K562 (cell line): ENCODE measurements around the gene MAP2K7. TPM values are rescaled to one million over a fixed set of nuclear protein-coding genes. Genes with fewer than 3 reads are reported as not detected.

ENCODE experiments used
- ARID4B ChIP-seq: sonication (generic); formaldehyde crosslinking; IDR thresholded peaks from 2 replicates; pipeline ENCODE4 v1.8.0; 2022; ENCODE audit warnings: mild to moderate bottlenecking, missing genetic modification reagents
- ATF7 ChIP-seq: fragments of 450-650 bp; IDR thresholded peaks from 2 replicates; pipeline ENCODE4 v1.7.1; 2014; ENCODE audit warnings: mild to moderate bottlenecking, moderate library complexity
- CCNT2 ChIP-seq: IDR thresholded peaks from 2 replicates; pipeline ENCODE4 v1.6.1; 2011; ENCODE audit warnings: borderline replicate concordance, low read depth, mild to moderate bottlenecking, moderate library complexity, mixed read lengths, low read length; ENCODE audit not compliant: insufficient read length; ENCODE audit errors: extremely low read depth
- DPF2 ChIP-seq: fragments of 450-650 bp; IDR thresholded peaks from 2 replicates; pipeline ENCODE4 v1.6.1; 2016
- ILF3 ChIP-seq: fragments of 450-650 bp; IDR thresholded peaks from 2 replicates; pipeline ENCODE4 v1.6.1; 2018; ENCODE audit warnings: antibody characterized with exemption, mild to moderate bottlenecking, moderate library complexity, borderline replicate concordance
- RFX5 ChIP-seq: IDR thresholded peaks from 2 replicates; pipeline ENCODE4 v1.6.1; 2011; ENCODE audit warnings: low read depth, mild to moderate bottlenecking, improper control_type of control experiment, low read length
- ZBTB40 ChIP-seq, 2 experiments: fragments of 450-650 bp in 1 of 2; sonication (generic) in 1 of 2; formaldehyde crosslinking in 1 of 2; IDR thresholded peaks; 2 replicates each; pipeline versions ENCODE4 v1.7.1 to v1.9.0; 2016 to 2022; ENCODE audit warnings: inconsistent platforms in 1 of 2, mild to moderate bottlenecking in 1 of 2, missing genetic modification reagents in 1 of 2
- ZNF143 ChIP-seq: sonication (generic); formaldehyde crosslinking; IDR thresholded peaks from 2 replicates; pipeline ENCODE4 v1.9.0; 2022; ENCODE audit warnings: mild to moderate bottlenecking, missing genetic modification reagents
- ZSCAN29 ChIP-seq: fragments of 450-650 bp; IDR thresholded peaks from 2 replicates; pipeline ENCODE4 v1.6.1; 2017
- polyA plus RNA-seq, 8 experiments: library from polyadenylated mRNA; depleted of rRNA in 4 of 8; stranded (reverse) in 5 of 8; unstranded in 3 of 8; fragments of >200 nt; fragmentation: Nextera tagmentation in 2 of 8; fragmentation: Illumina TruSeq in 1 of 8; extraction: Ambion mirVana in 2 of 8; extraction: Trizol in 1 of 8; gene quantifications; 2 replicates each; pipeline versions ENCODE4 v1.2.1 to v1.2.3, GENCODE V29; 2011 to 2014; ENCODE audit warnings: inconsistent platforms in 1 of 8, missing spikeins in 1 of 8
- total RNA-seq, 7 experiments: library from RNA; depleted of rRNA in 6 of 7; stranded (reverse); fragments of >200 nt in 6 of 7; fragmentation: Illumina TruSeq in 2 of 7; extraction: Trizol in 2 of 7; gene quantifications; 2 replicates each; pipeline versions ENCODE4 v1.2.1 to v1.2.3, GENCODE V29; 2011 to 2021; ENCODE audit warnings: low replicate concordance in 1 of 7
- TF ChIP-seq, protein P1 (sequence below): sonication (generic); formaldehyde crosslinking; IDR thresholded peaks from 2 replicates; pipeline ENCODE4 v1.9.0; 2022; ENCODE audit warnings: mild to moderate bottlenecking, missing genetic modification reagents
- TF ChIP-seq, protein P2 (sequence below): sonication (generic); formaldehyde crosslinking; IDR thresholded peaks from 2 replicates; pipeline ENCODE4 v1.8.1; 2023; ENCODE audit warnings: mild to moderate bottlenecking, missing genetic modification reagents, moderate library complexity

The MAP2K7 gene
- total and polyA plus RNA-seq, 9 of the 15 experiments (the other 6 are each of a cell fraction or from before 2014, with no cell fraction given), result 0.51 to 45.8 (median 14.1) TPM

GRCh38 chr19:7921302-7921966 lies 17.8 kb downstream of the MAP2K7 start (continued):
- 0 out of 2 replicates have a peak, but pooled peaks have one; percentile 6 for TF ChIP-seq ARID4B (CRISPR knock-in tag)
- no peak for TF ChIP-seq DPF2
- TF ChIP-seq CCNT2, result no peak
- TF ChIP-seq, protein P1, sequence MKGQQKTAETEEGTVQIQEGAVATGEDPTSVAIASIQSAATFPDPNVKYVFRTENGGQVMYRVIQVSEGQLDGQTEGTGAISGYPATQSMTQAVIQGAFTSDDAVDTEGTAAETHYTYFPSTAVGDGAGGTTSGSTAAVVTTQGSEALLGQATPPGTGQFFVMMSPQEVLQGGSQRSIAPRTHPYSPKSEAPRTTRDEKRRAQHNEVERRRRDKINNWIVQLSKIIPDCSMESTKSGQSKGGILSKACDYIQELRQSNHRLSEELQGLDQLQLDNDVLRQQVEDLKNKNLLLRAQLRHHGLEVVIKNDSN (CRISPR knock-in tag), result peak; percentile 28; the same call in 1 of the 2 replicates
- TF ChIP-seq ZSCAN29, result peak; percentile 74; the same call in 1 of the 2 replicates
- 0 out of 2 replicates have a peak, but pooled peaks have one; percentile 0 for TF ChIP-seq ATF7
- TF ChIP-seq ZBTB40 (IDR thresholded peaks at IDR 0.05), result peak; percentile 52; the same call in 1 of the 2 replicates
- no peak for TF ChIP-seq ZBTB40 (CRISPR knock-in tag; IDR thresholded peaks at IDR 0.05)
- no peak for TF ChIP-seq RFX5
- no peak for TF ChIP-seq ILF3
- 0 out of 2 replicates have a peak, but pooled peaks have one; percentile 27 for TF ChIP-seq ZNF143
- TF ChIP-seq, protein P2, sequence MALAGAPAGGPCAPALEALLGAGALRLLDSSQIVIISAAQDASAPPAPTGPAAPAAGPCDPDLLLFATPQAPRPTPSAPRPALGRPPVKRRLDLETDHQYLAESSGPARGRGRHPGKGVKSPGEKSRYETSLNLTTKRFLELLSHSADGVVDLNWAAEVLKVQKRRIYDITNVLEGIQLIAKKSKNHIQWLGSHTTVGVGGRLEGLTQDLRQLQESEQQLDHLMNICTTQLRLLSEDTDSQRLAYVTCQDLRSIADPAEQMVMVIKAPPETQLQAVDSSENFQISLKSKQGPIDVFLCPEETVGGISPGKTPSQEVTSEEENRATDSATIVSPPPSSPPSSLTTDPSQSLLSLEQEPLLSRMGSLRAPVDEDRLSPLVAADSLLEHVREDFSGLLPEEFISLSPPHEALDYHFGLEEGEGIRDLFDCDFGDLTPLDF (CRISPR knock-in tag), result 0 out of 2 replicates have a peak, but pooled peaks have one; percentile 8
